DOHH2 (cell line): ENCODE data around the gene PGD.

Source experiments
- H3F3A ChIP-seq: fragments of 200-600 bp; sonication (generic), shearing (Covaris generic); 2 replicates; pipeline ENCODE4 v1.6.0; 2016; ENCODE audit warnings: antibody characterized with exemption, mild to moderate bottlenecking; ENCODE audit not compliant: control insufficient read depth, insufficient read depth
- H3K27ac ChIP-seq: fragments of 200-600 bp; sonication (generic); 2 replicates; pipeline ENCODE4 v1.5.1; 2014; ENCODE audit warnings: low read depth, mild to moderate bottlenecking, low read length, moderate library complexity
- H3K27me3 ChIP-seq: fragments of 200-600 bp; sonication (generic); 2 replicates; pipeline ENCODE4 v1.6.1; 2014; ENCODE audit warnings: mild to moderate bottlenecking, low read length, mixed read lengths; ENCODE audit not compliant: control insufficient read depth
- H3K36me3 ChIP-seq: fragments of 200-600 bp; sonication (generic); 2 replicates; pipeline ENCODE4 v1.6.1; 2014; ENCODE audit warnings: mild to moderate bottlenecking, low read length, moderate library complexity, mixed read lengths; ENCODE audit not compliant: control insufficient read depth
- H3K4me1 ChIP-seq: fragments of 200-600 bp; sonication (generic); 2 replicates; pipeline ENCODE4 v1.6.1; 2014; ENCODE audit warnings: mild to moderate bottlenecking, low read length, mixed read lengths; ENCODE audit not compliant: control insufficient read depth
- H3K4me2 ChIP-seq: fragments of 200-600 bp; sonication (generic); 2 replicates; pipeline ENCODE4 v1.6.0; 2014; ENCODE audit warnings: mild to moderate bottlenecking, low read length, moderate library complexity
- H3K4me3 ChIP-seq: fragments of 200-600 bp; sonication (generic); 2 replicates; pipeline ENCODE4 v1.5.1; 2014; ENCODE audit warnings: mild to moderate bottlenecking, low read length, mixed read lengths
- H3K79me2 ChIP-seq: fragments of 200-600 bp; sonication (generic); 2 replicates; pipeline ENCODE4 v1.6.1; 2014; ENCODE audit warnings: mild to moderate bottlenecking, low read length, mixed read lengths; ENCODE audit not compliant: control insufficient read depth
- H3K9me2 ChIP-seq: fragments of 200-600 bp; sonication (generic); replicated peaks from 2 replicates; pipeline ENCODE4 v1.6.1; 2014; ENCODE audit warnings: mild to moderate bottlenecking, low read length, mixed read lengths; ENCODE audit not compliant: control insufficient read depth
- H3K9me3 ChIP-seq: fragments of 200-600 bp; sonication (generic); 2 replicates; pipeline ENCODE4 v1.6.1; 2014; ENCODE audit warnings: antibody characterized with exemption, low read length, mixed read lengths; ENCODE audit not compliant: control insufficient read depth, insufficient read depth
- H4K20me1 ChIP-seq: fragments of 200-600 bp; sonication (generic); 2 replicates; pipeline ENCODE4 v1.6.0; 2014; ENCODE audit warnings: low read depth, mild to moderate bottlenecking, antibody characterized with exemption, low read length, moderate library complexity; ENCODE audit not compliant: control insufficient read depth, insufficient read depth
- EZH2phosphoT487 ChIP-seq: fragments of 200-600 bp; sonication (generic); IDR thresholded peaks from 2 replicates; pipeline ENCODE4 v1.6.1; 2017; ENCODE audit warnings: borderline replicate concordance, mild to moderate bottlenecking, antibody characterized with exemption, low read length, moderate library complexity, mixed read lengths
- TF ChIP-seq, protein P1 (sequence below): fragments of 200-600 bp; sonication (generic); IDR thresholded peaks from one replicate; pipeline ENCODE4 v1.5.1; 2014; ENCODE audit warnings: antibody characterized with exemption, mild to moderate bottlenecking, low read depth, low read length; ENCODE audit not compliant: poor library complexity, severe bottlenecking

PGD gene

DNA sequence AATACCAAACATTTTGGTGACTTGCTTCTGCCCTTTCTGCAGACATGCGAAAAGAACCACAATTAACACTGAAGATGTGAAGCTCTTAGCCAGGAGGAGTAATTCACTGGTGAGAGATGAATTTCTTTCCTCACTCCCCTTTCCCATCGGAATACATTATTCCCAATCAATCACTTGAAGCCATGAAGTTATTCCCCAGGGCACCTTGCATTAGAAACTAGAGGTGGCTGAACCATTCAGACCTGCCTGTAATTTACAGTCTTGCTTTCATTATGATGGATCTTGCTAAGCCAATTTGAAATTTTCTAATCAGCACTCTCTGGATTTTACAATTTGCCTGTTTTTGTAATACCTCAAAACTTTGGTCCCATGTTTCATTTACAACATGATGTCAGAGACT is 41.4 kb downstream of the PGD start:
- H4K20me1 ChIP-seq: no peaks in the 10 kb centered on the region
- 0 out of 2 replicates have a peak, but pooled peaks cover 3% of the 10 kb centered on the region for H3F3A ChIP-seq
- no peak for TF ChIP-seq EZH2phosphoT487
- TF ChIP-seq, protein P1, sequence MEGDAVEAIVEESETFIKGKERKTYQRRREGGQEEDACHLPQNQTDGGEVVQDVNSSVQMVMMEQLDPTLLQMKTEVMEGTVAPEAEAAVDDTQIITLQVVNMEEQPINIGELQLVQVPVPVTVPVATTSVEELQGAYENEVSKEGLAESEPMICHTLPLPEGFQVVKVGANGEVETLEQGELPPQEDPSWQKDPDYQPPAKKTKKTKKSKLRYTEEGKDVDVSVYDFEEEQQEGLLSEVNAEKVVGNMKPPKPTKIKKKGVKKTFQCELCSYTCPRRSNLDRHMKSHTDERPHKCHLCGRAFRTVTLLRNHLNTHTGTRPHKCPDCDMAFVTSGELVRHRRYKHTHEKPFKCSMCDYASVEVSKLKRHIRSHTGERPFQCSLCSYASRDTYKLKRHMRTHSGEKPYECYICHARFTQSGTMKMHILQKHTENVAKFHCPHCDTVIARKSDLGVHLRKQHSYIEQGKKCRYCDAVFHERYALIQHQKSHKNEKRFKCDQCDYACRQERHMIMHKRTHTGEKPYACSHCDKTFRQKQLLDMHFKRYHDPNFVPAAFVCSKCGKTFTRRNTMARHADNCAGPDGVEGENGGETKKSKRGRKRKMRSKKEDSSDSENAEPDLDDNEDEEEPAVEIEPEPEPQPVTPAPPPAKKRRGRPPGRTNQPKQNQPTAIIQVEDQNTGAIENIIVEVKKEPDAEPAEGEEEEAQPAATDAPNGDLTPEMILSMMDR: no peak
- no peaks in the 10 kb centered on the region for H3K9me2 ChIP-seq
- H3K79me2 ChIP-seq: 0 out of 2 replicates have a peak, but pooled peaks cover 3% of the 10 kb centered on the region
- no peaks in the 10 kb centered on the region for H3K9me3 ChIP-seq
- H3K4me1 ChIP-seq: no peaks in the 10 kb centered on the region
- H3K4me3 ChIP-seq: no peak overlapping the region
- no peak overlapping the region for H3K27ac ChIP-seq
- H3K27me3 ChIP-seq: no peaks in the 10 kb centered on the region
- H3K36me3 ChIP-seq: peaks cover 18% of the 10 kb centered on the region
- H3K4me2 ChIP-seq: no peak overlapping the region

DNA sequence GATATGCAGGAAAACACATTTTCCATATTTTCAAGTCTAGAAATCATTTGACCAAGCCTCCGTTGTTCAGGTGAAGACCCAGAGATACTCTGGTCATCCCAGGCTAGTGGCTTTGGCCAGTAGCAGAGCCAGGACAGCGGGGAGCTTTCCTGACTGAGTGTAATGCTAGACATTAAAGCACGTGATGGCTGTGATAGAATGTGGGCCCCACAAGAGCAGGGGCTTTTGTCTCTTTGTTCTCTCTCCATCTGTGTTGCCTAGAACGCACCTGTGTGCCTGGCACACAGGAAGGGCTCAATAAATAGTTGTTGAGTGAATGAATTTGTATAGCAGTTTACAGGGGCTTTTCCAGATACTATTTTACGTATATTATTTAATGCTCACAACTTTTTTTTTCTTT is 41.9 kb downstream of the PGD start:
- peaks cover 18% of the 10 kb centered on the region for H3K36me3 ChIP-seq
- TF ChIP-seq EZH2phosphoT487: no peak
- TF ChIP-seq, protein P1: no peak
- H3K79me2 ChIP-seq: 0 out of 2 replicates have a peak, but pooled peaks cover 3% of the 10 kb centered on the region
- H3F3A ChIP-seq: 0 out of 2 replicates have a peak, but pooled peaks cover 3% of the 10 kb centered on the region
- no peaks in the 10 kb centered on the region for H3K9me2 ChIP-seq
- no peak overlapping the region for H3K4me2 ChIP-seq
- no peaks in the 10 kb centered on the region for H3K27me3 ChIP-seq
- H3K9me3 ChIP-seq: no peaks in the 10 kb centered on the region
- H4K20me1 ChIP-seq: no peaks in the 10 kb centered on the region
- no peaks in the 10 kb centered on the region for H3K4me1 ChIP-seq
- no peak overlapping the region for H3K4me3 ChIP-seq
- no peak overlapping the region for H3K27ac ChIP-seq

DNA sequence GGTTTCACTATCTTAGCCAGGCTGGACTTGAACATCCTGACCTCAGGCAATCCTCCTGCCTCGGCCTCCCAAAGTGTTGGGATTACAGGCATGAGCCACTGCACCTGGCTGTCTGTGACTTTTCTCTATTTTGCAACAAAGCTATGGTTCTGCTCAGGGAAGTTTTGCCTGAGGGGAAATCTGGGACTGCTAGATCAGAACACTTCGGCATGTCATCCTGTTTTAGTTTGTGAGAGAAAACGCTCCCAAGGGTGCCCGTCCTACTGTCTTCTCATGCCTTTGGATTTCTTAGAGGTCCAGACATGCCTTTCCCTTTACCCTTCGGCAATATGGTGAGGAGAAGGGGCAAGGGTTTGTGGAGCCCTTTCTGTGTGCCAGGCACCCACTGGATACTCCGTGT is 45.4 kb downstream of the PGD start:
- Histone ChIP-seq H4K20me1 (no peaks in the 10 kb centered on the region), H3K27ac (no peak overlapping the region), H3K4me2 (no peak overlapping the region), H3F3A (0 out of 2 replicates have a peak, but pooled peaks cover 3% of the 10 kb centered on the region), H3K9me2 (no peaks in the 10 kb centered on the region), H3K27me3 (no peaks in the 10 kb centered on the region), H3K4me1 (no peaks in the 10 kb centered on the region), H3K4me3 (no peak overlapping the region), H3K79me2 (no peaks in the 10 kb centered on the region), H3K36me3 (peaks cover 14% of the 10 kb centered on the region), H3K9me3 (no peaks in the 10 kb centered on the region)
- TF ChIP-seq, protein P1: no peak
- TF ChIP-seq EZH2phosphoT487: no peak
